GM20431 (cell line): Measurements from ENCODE around the gene BMP8A.
"Not testable (repeated sequence)": the region's sequence is repeated elsewhere in the genome, so short reads cannot be mapped to it uniquely, and the experiment has no call there.

Source experiments
- in situ Hi-C: fragments of 300-500 bp; cut with MseI, MboI; formaldehyde crosslinking; loops from one replicate; pipeline ENCODE4 v1.15.0; 2020; ENCODE audit warnings: low sequenced_read_pairs; ENCODE audit not compliant: unreplicated experiment

Gene BMP8A

DNA sequence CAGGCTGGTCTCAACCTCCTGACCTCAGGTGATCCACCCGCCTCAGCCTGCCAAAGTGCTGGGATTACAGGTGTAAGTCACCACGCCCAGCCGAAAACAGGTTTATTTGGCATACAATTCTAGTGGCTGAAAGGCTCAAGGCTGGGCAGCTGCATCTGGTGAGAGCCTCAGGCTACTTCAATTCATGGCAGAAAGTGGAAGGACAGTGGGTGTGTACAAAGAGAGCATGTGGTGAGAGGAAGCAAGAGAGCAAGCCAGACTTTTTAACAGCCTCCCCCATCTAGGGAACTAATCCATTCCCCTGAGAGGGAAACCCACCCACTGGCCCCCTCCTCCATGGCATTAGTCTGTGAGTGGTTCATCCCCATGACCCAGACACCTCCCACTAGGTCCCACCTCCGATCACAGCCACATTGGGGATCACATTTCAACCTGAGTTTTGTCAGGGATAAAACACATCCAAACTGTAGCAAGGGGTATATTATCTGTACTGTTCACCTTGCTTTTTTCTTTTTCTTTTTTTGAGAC is 9.5 kb downstream of the BMP8A start:
- in situ Hi-C loops, result no loop called here

DNA sequence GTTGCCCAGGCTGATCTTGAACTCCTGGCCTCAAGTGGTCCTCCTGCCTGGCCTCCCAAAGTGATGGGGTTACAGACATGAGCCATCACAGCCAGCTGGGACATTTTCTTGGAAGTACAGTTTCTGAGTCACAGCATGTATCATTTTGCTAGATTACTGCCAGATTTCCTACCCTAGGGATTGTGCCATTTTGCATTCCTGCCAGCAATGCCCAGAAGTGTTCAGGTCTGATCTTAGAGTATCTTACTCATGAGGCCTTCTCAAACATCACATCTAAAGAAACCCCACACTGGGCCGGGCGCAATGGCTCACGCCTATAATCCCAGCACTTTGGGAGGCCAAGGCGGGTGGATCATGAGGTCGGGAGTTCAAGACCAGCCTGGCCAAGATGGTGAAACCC is 10.2 kb downstream of the BMP8A start:
- in situ Hi-C loops, result no loop called here

DNA sequence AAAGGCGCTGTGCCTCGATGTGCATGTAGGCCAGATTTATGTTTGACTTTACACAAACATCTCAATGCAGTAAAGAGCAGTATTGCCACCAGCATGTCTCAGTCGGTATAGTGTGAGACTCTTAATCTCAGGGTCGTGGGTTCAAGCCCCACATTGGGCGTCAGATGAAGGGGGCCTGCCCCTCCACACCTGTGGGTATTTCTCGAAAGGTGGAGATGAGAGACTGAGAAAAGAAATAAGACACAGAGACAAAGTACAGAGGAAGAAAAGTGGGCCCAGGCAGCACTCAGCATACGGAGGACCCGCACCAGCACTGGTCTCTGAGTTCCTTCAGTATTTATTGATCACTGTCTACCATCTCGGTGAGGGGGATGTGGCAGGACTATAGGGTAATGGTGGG is 13.0 kb downstream of the BMP8A start:
- in situ Hi-C loops, result not testable (repeated sequence)

DNA sequence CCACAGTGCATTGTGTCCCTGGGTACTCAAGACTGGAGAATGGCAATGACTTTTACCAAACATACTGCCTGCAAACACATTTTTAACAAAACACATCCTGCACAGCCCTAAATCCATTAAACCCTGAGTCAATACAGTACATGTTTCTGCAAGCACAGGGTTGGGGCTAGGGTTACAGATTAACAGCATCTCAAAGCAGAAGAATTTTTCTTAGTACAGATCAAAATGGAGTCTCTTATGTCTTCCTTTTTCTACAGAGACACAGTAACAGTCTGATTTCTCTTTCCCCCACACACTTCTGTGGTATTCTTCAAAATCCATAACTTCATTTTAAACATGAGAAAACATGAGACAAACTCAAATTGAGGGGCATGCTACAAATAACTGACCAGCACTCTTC is 13.9 kb downstream of the BMP8A start:
- in situ Hi-C loops, result no loop called here

DNA sequence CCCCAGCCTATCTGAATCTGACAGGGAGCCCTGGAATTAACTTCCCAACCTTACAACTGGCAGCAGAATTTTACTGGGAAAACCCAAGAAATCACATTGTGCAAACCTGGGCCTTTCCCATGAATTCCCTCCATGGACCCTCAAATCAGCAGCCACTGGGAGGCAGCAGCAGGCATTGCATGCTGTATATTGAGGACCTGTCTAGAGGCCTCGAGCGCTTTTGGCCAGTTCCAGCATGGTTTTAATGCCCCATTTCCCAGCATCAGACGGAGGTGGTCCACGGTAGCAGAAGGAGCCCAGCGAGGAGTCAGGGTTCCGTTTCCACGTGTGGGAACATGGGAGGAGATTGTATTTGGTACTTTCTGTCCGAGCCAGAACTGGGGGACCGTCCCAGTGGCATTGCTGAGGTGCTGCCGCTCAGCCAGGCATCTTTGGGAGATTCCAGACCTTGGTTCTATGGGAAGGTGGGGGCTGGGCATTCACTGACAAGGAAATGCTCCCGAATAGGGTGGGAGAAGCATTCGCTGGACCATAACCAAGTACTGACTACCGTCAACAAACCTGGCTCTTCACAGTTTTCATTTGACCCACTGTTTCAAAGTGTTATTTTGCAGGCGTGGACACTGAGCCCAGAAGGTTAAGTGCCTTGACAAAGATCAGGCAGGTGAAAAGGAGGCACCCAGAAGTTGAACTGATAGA is 15.9 kb downstream of the BMP8A start:
- in situ Hi-C loops, result no loop called here

DNA sequence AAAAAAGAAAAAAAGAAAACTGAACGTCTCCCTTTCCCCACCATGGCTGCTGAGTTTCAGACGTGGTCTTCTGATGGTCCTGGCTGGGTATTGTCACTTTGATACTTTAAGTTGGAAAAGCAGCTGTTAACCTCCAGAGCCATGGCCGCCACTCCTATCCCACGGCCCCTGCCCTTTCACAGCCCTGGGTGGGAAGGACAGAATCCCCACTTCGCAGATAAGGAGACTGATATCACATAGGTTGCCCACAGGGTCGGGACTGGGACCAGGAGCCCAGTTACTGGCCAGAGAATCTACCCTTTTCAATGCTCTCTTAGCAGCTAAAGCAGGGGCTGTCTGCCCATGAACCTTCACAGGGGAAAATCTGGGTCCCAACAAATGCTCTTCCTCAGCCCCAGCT is 16.8 kb downstream of the BMP8A start:
- in situ Hi-C loops, result no loop called here

DNA sequence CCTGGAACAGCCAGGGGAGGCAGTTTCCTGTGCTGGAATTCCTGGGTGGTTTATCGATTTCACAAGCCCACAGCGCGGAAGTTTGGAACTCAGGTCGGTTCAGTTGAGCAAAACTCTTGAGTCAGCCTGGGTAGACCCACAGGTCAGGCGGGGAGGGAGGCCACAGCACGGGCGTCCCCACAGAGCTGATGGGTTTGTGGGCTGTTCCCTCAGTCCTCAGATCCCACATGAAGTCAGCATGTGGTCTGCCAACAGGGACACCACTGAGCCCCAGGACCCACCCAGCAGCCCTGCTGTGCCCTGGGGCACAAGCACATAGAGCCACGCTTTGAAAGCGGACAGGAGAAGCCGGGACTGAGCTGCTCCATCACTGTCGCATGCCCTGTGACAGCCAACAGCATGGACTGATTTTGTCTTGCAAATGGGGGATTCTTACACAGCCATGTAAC is 17.4 kb downstream of the BMP8A start:
- in situ Hi-C loops, result no loop called here

DNA sequence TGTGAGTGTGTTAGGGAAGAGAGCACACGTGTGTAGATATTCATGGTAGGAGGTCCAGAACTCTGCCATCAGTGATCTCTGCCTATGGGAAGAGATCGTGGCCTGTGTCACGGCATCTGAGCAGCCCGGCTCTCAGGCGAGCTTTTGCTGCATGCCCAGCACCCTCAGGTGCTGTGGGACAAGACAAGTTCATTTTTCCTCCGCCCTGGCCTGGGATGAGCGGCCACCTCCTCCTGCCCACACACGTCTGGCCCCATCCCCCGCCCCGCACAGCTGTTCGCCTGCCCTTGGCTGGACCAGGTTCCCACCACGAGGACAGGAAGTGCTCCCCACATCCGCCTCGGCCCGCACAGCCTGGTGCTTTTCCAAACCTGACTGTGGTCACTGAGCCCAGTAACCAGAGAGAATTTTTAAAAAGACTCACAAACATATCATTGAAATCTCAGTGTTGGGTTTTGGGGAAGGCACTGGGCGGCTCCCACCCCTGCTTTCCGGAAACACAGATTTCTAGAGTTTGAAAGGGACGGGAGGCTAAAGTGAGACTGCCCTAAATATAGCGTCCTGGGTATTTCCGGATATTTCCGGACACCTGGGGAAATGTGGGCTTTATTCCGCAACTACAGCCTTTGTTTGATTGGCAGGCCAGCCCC is 18.0 kb downstream of the BMP8A start:
- in situ Hi-C loops, result no loop called here

DNA sequence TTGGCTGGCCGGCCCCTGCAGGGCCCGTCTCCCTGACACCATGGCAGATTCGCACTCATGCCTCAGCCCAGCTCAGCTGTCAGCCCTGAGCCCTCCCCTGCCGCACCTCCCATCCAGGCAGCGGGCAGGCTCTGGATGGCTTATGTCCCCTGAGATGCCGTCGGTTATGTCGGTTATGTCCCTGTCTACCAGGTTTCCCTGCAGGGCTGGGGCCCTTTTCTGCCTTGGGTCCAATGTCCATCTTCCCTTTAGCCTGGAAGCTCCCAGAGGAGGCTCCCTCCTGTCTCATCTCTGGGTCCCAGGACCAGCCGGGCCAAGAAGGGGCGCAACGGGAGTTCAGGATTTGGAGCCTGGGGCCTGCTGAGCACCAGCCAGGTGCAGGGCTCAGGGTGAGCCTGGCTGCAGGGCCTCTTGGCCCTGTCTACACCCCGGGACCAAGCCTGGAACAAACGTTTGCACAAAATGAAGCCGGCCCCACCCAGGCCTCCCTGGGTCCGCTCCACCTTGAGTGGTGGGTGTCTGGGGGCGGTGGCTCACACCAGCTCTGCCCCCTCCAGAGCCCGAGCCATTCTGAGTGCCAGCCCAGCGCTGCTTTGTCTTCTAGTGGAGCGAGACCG is 19.2 kb downstream of the BMP8A start:
- in situ Hi-C loops, result not testable (repeated sequence)

DNA sequence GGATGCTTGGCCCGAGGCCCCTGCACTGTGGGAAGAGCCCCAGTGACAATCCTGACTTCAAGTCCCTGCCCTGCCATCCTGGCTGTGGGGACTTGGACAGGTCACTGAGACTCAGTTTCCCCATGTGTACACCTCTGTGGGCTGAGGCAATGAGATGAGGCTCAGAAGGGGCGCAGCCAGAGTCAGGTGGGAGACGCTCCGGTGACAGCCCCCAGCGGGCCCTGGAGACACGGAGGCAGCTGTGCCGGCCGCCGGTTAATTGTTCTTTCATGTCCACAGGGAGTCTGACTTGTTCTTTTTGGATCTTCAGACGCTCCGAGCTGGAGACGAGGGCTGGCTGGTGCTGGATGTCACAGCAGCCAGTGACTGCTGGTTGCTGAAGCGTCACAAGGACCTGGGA is 20.0 kb downstream of the BMP8A start:
- in situ Hi-C loops, result not testable (repeated sequence)

DNA sequence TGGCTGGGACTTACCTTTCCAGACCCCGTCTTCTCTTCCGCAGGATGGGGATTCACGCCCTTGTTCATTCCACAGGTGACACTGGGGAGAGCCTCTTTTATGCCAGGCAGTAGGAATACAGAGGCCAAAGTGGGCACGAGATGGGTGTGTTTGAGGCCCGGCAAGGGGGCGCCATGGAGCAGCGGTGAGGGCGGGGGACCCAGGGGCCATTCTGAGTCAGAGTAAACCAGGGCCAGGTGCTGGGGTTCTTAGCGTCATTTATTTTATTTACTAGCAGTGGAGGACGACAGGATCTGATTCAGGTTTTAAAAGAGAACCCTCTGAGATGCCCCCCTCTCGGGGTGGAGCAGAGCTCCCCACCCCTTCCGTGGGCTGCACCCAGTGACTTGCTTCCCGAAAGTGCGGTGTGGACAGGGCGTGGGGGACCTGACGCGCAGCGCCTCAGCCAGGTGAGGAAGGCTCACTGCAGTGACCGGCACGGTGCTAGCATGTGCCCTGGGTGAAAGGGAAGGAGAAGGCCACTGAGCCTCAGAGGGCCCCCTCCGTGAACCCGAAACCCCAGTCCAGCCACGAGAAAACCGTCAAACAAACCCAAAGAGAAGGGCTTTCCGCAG is 20.9 kb downstream of the BMP8A start:
- in situ Hi-C loops, result not testable (repeated sequence)

DNA sequence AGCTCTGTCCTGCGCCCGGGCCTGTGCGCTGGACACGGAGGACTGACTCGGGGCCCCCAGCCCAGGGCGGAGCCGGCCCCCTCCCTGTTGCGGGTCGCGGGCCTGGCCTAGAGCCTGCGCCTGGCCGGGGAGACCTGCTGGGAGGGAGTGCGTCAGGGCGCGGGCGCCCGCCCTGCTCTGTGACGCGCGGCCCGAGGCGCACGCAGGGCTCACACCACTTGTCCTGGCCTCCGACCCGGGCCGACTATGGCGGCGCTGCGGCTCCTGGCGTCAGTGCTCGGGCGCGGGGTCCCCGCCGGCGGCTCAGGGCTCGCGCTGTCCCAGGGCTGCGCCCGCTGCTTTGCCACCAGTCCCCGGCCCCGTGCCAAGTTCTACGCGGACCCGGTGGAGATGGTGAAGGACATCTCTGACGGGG is 23.3 kb downstream of the BMP8A start:
- in situ Hi-C loops, result not testable (repeated sequence)

DNA sequence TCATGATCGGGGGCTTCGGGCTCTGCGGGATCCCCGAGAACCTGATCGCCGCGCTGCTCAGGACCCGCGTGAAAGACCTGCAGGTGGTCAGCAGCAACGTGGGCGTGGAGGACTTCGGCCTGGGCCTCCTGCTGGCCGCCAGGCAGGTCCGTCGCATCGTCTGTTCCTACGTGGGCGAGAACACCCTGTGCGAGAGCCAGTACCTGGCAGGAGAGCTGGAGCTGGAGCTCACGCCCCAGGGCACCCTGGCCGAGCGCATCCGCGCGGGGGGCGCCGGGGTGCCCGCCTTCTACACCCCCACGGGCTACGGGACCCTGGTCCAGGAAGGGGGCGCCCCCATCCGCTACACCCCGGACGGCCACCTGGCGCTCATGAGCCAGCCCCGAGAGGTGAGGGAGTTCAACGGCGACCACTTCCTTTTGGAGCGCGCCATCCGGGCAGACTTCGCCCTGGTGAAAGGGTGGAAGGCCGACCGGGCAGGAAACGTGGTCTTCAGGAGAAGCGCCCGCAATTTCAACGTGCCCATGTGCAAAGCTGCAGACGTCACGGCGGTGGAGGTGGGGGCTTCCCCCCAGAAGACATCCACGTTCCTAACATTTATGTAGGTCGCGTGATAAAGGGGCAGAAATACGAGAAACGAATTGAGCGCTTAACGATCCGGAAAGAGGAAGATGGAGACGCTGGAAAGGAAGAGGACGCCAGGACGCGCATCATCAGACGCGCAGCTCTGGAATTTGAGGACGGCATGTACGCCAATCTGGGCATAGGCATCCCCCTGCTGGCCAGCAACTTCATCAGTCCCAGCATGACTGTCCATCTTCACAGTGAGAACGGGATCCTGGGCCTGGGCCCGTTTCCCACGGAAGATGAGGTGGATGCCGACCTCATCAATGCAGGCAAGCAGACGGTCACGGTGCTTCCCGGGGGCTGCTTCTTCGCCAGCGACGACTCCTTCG is 24.0 kb downstream of the BMP8A start:
- in situ Hi-C loops, result not testable (repeated sequence)

DNA sequence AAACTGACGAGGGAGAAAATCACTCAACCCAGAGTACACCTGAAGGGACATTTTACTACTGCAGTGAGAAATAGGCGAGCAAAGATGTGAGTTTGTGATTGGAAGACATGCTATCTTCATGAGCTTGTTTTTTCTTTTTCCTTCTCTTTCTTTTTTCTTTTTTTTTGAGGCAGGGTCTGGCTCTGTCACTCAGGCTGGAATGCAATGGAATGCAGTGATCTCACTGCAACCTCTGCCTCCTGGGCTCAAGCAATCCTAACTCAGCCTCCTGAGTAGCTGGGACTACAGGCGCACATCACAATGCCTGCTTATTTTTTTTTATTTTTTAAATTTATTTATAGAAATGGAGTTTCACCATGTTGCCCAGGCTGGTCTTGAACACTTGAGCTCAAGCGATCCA is 25.4 kb downstream of the BMP8A start:
- in situ Hi-C loops, result not testable (repeated sequence)

DNA sequence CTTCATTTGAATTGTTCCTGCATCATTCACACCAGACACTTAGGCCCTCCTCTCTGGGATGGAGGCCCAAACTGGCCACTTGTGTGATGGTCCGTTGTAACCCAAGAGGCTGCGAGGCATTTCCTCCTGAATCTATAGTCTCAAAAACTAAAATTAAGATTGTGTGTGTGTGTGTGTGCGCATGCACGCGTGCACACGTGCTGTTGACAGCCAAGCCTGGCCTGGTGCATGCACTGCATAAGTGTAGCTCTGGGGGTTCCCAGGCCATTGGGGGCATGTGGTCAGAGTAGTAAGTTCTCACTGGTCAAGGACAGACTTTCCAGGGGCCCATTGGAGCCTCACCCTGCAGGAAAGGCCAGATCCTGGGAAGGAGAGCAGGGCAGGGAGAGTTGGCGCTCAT is 26.5 kb downstream of the BMP8A start:
- in situ Hi-C loops, result not testable (repeated sequence)

DNA sequence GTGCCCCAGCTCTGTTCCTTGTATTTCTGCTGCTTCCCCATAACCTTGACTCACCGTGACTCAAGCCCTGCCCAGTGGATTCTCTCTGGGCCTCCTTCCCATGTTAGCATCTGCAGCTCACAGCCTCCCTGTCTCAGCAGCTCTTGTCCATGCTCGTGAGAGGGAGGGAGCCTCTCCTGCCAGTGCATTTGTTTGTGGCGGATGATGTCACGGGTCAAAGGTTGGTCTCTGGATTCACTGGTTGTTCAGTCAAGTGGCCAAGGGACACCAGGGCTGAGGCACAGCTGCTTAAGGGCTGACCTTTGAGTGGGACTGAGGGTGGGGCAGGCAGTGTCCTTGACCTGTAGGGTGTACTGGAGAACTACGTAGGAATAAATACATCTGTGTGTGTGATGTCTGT is 27.9 kb downstream of the BMP8A start:
- in situ Hi-C loops, result not testable (repeated sequence)

DNA sequence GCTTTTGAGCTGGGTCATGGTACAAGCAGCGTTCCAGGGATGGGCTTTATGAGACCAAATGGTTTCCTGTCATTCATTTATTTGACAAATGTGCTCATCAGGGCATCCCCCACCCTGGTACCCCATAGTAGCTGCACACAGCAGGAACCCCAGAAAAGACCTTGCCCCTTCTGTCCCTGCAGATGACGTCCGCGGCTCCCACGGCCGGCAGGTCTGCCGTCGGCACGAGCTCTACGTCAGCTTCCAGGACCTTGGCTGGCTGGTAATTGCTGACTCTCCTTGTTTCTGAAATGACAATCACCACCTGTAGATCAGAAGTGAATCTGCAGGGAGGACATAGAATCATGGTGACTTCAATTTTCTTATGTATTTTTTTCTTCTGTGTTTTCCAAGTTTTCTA is 30.8 kb downstream of the BMP8A start:
- in situ Hi-C loops, result not testable (repeated sequence)

DNA sequence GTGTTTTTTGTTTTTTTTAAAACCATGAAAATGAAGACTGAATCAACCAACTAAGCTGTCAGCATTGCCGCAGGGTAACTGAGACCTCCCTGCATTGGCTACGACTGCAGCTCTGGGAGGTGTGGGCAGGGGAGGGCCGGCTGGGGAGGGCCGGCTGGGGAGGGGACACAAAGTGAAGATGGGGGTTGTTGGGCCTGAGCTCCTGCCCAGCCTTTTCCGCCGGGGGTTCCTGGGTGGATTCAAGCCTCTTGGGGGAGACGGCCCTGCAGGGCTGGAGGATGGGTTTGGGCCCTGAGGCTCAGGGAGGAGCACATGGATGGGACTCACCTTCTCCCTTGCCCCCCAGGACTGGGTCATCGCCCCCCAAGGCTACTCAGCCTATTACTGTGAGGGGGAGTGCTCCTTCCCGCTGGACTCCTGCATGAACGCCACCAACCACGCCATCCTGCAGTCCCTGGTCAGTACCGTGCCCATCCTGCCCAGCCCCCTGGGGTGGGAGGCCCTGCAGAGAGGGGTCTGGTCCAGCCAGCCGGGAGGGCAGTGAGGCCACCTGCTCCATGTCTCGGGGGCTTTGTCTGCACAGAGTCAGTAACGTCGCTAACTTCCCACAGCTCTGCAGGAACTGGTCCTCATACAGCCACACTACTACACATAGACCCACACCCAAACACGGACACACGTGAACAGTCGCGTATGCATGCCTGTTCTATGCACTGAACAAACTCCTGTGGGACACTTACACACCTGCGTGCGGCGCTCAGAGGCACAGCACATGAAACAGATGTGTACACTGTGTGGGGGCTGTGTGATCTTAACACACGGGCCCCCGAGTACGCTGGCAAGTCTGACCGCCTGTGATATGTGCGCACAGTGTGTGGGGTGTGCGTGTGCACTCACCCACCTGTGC is 31.5 kb downstream of the BMP8A start:
- in situ Hi-C loops, result no loop called here

DNA sequence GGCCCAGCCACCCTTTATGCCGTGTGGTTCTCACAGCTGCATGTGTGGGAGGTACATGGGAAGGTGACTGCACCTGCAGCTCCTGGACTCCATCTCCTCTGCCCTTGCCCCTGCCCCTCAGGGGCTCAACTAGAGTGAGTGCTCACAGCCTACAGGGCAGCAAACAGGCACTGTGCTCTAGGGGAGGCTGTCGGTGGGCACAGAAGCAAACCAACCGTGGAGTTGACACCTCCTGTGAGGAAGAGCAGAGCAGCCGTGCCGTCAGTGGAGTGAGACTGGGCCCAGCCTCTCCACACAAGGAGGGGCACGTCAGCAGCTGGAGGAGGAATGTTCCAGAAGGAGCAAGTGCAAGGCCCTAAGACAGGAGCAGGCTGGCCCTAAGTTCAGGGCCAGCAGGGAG is 32.7 kb downstream of the BMP8A start:
- in situ Hi-C loops, result no loop called here
